Gastrocnemius medialis (tissue), 4 donors: ENCODE measurements around the gene POLA2. TPM values are rescaled to one million over a fixed set of nuclear protein-coding genes. Genes with fewer than 3 reads are reported as not detected.
"Not testable (repeated sequence)": the region's sequence is repeated elsewhere in the genome, so short reads cannot be mapped to it uniquely, and the experiment has no call there.

Source experiments
- ATAC-seq, 2 donors: fragments of 150-250 bp; one replicate each; pipeline ENCODE4 v1.9.1; 2016
- DNase-seq, 2 donors: peaks; one replicate each; pipeline ENCODE4 v3.0.0-alpha.2; 2019
- H3K27ac ChIP-seq, 4 donors: fragments of 200-600 bp; sonication (generic); 1 replicate in 1 of 4; 2 replicates in 3 of 4; pipeline ENCODE4 v1.5.1; 2016 to 2018; ENCODE audit warnings: mild to moderate bottlenecking in 2 of 4, moderate library complexity in 1 of 4
- H3K27me3 ChIP-seq, 3 donors: fragments of 200-600 bp; sonication (generic) in 2 of 3; 1 replicate in 1 of 3; 2 replicates in 2 of 3; pipeline versions ENCODE4 v1.5.1 to v1.6.0; 2016 to 2019; ENCODE audit warnings: mild to moderate bottlenecking in 1 of 3, moderate library complexity in 1 of 3
- H3K36me3 ChIP-seq, 2 donors: fragments of 200-600 bp; sonication (generic) in 1 of 2; one replicate each; pipeline ENCODE4 v1.5.1; 2017 to 2018
- H3K4me1 ChIP-seq, 2 donors: fragments of 200-600 bp; sonication (generic) in 1 of 2; one replicate each; pipeline ENCODE4 v1.5.1; 2016 to 2017; ENCODE audit warnings: mild to moderate bottlenecking in 2 of 2
- H3K4me3 ChIP-seq, 4 donors: fragments of 200-600 bp; sonication (generic) in 3 of 4; 1 replicate in 1 of 4; 2 replicates in 3 of 4; pipeline ENCODE4 v1.5.1; 2016 to 2019; ENCODE audit warnings: mild to moderate bottlenecking in 2 of 4
- H3K9me3 ChIP-seq, 3 donors: fragments of 200-600 bp; sonication (generic) in 2 of 3; 1 replicate in 1 of 3; 2 replicates in 2 of 3; pipeline ENCODE4 v1.5.1; 2016 to 2019
- POLR2A ChIP-seq, 2 donors: fragments of 450-650 bp; IDR thresholded peaks; one replicate each; pipeline ENCODE4 v1.6.1; 2017; ENCODE audit warnings: antibody characterized with exemption in 2 of 2, mild to moderate bottlenecking in 2 of 2, moderate library complexity in 2 of 2
- in situ Hi-C, 4 donors: fragments of 200-750 bp; cut with MboI; loops; one replicate each; pipeline versions ENCODE4 v1.15.0 to v1.8.0; 2017; ENCODE audit warnings: low sequenced_read_pairs in 4 of 4
- intact Hi-C: fragments of 100-400 bp; cut with DNase I; formaldehyde crosslinking; loops from one replicate; pipeline ENCODE4 v1.15.1; 2023; ENCODE audit warnings: low total_unique reads
- total RNA-seq, 4 donors: library from RNA; depleted of rRNA; stranded (reverse); fragments of >200 nt; gene quantifications; one replicate each; pipeline versions ENCODE4 v1.1.0 to v1.2.3, GENCODE V29; 2016
- TF ChIP-seq, protein P1 (sequence below), 5 experiments: fragments of 450-650 bp in 3 of 5; fragments of 200-600 bp in 2 of 5; sonication (generic) in 2 of 5; IDR thresholded peaks in 4 of 5; conservative IDR thresholded peaks in 1 of 5; 1 replicate in 4 of 5; 2 replicates in 1 of 5; pipeline ENCODE4 v1.5.1; 2016 to 2019; ENCODE audit warnings: antibody characterized with exemption in 5 of 5, mild to moderate bottlenecking in 3 of 5, moderate library complexity in 3 of 5

The POLA2 gene
- total RNA-seq, 4 donors from 2014 or later, result 2.9 to 9.2 (median 6.9) TPM

DNA sequence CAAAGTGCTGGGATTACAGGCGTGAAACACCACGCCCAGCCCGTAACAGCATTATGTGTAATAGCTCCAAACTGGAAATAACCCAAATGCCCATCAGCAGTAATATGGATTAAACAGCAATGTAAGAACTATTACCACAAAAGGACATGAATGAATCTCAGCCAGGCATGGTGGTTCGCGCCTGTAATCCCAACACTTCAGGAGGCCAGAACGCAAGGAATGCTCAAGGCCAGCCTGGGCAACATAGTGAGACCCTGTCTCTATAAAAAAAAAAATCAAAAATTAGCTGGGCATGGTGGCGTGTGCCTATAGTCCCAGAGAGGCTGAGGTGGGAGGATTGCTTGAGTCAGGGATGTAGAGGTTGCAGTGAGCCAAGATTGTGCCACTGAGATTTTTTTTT, 68.8 kb downstream of the POLA2 start:
- ATAC-seq (no peak), DNase-seq (no peak)
- no peak overlapping the region for H3K27ac ChIP-seq
- H3K4me3 ChIP-seq, result no peak overlapping the region
- in situ Hi-C loops (no loop called here), intact Hi-C loops (loop anchor here (1.0 to 5.0 kb wide), 2 partner anchors 55 to 68 kb away; partner anchors contain the start of gene POLA2)
- no peaks in the 10 kb centered on the region for H3K27me3 ChIP-seq
- H3K4me1 ChIP-seq, result peaks cover 12 to 16% of the 10 kb centered on the region in 2 donors
- H3K9me3 ChIP-seq, result no peaks in the 10 kb centered on the region
- H3K36me3 ChIP-seq, result no peaks in the 10 kb centered on the region
- TF ChIP-seq POLR2A (IDR thresholded peaks at IDR 0.05), result no peak
- TF ChIP-seq, protein P1, sequence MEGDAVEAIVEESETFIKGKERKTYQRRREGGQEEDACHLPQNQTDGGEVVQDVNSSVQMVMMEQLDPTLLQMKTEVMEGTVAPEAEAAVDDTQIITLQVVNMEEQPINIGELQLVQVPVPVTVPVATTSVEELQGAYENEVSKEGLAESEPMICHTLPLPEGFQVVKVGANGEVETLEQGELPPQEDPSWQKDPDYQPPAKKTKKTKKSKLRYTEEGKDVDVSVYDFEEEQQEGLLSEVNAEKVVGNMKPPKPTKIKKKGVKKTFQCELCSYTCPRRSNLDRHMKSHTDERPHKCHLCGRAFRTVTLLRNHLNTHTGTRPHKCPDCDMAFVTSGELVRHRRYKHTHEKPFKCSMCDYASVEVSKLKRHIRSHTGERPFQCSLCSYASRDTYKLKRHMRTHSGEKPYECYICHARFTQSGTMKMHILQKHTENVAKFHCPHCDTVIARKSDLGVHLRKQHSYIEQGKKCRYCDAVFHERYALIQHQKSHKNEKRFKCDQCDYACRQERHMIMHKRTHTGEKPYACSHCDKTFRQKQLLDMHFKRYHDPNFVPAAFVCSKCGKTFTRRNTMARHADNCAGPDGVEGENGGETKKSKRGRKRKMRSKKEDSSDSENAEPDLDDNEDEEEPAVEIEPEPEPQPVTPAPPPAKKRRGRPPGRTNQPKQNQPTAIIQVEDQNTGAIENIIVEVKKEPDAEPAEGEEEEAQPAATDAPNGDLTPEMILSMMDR (IDR thresholded peaks at IDR 0.05 in 4 of 5, conservative IDR thresholded peaks at IDR 0.05 in 1 of 5), result no peak

DNA sequence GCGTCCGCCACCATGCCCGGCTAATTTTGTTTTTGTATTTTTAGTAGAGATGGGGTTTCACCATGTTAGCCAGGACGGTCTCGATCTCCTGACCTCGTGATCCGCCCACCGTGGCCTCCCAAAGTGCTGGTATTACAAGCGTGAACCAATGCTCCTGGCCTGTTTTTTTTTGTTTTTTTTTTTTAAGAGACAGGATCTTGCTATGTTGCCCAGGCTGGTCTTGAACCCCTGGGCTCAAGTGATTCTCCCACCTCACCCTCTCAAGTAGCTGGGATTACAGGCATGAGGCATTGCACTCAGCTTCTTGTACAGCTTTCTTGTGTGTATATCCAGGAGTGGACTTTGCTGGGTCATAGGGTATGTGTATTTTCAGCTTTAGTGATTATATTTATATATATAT, 70.8 kb downstream of the POLA2 start:
- H3K36me3 ChIP-seq, H3K4me3 ChIP-seq, H3K27me3 ChIP-seq, H3K27ac ChIP-seq, DNase-seq, ATAC-seq, H3K9me3 ChIP-seq, in situ Hi-C loops: not testable (repeated sequence)
- intact Hi-C loops, result loop anchor here (5.0 kb wide), 1 partner anchor 70 kb away; the partner anchor contains the start of gene POLA2
- H3K4me1 ChIP-seq, result peaks cover 18 to 19% of the 10 kb centered on the region in 2 donors

DNA sequence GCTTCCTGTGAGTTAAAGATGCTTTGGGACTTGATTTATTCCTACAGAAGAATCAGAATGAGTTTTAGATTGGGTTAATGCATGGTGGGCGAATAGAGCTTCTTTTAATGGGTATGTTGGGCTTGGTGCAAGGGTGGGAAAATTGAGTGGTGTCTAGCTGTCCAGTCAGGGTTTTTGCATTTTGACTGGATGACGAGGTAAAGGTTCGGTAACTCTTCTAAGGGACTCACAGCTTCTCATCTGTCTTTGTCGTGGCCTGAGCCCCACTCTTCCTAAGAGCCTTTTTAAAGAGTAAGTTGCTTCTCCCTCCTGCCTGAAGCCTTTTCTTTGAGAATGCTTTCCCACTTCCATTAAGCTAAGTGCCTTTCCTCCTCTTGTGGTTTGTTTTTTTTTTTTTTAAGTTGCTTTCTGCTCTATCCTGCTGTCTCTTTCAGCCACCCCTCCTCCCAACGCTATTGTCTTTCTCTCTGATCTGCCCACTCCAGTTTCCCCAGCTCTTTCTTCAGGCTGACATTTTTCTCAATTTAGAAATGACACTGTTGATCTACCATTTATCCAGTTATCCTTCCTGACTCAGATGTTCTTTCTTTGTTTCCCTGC, 73.0 kb downstream of the POLA2 start:
- intact Hi-C loops, result loop anchor here (5.0 kb wide), 1 partner anchor 72 kb away; the partner anchor contains the start of gene POLA2

DNA sequence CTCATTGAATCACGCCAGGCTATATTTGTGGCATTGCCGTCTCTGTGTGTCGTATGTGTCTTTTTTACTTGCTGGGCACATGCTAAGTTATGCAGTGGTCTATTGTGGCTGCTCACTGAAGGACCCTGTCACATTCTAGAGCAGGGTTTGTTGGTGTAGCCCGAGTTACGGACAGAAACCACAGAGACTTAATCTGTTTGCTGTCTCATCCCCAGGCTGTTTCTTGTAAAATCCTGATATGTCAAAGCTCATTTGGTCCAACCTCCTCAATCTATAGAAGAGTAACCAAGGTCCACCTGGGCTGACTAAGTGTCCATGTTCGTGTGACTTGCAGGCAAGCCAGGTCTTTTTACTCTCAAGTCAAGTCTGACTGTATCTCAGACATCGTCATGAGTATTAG, 76.9 kb downstream of the POLA2 start:
- intact Hi-C loops, result no loop called here
- ATAC-seq (no peak), DNase-seq (no peak)
- H3K27me3 ChIP-seq, result no peaks in the 10 kb centered on the region
- H3K9me3 ChIP-seq, result no peaks in the 10 kb centered on the region
- H3K27ac ChIP-seq, result no peak overlapping the region
- no peak overlapping the region for H3K4me3 ChIP-seq
- in situ Hi-C loops, result no loop called here
- H3K36me3 ChIP-seq, result peaks cover 7 to 47% of the 10 kb centered on the region in 2 donors
- TF ChIP-seq, protein P1 (IDR thresholded peaks at IDR 0.05 in 4 of 5, conservative IDR thresholded peaks at IDR 0.05 in 1 of 5), result no peak
- no peak for TF ChIP-seq POLR2A (IDR thresholded peaks at IDR 0.05)
- H3K4me1 ChIP-seq, result peaks cover 23 to 29% of the 10 kb centered on the region in 2 donors

More for the DNA sequence above, 73.0 kb downstream of the POLA2 start:
- Histone ChIP-seq H3K27me3 (no peaks in the 10 kb centered on the region), H3K9me3 (no peaks in the 10 kb centered on the region), H3K4me1 (peaks cover 23 to 30% of the 10 kb centered on the region in 2 donors), H3K36me3 (peaks cover 0 to 8% of the 10 kb centered on the region in 2 donors), H3K4me3 (peak overlapping the region; percentile 85 to 99 (median 92)), H3K27ac (peak overlapping the region; percentile 91 to 95 (median 93))
- TF ChIP-seq, protein P1 (IDR thresholded peaks at IDR 0.05 in 4 of 5, conservative IDR thresholded peaks at IDR 0.05 in 1 of 5), result no peak
- TF ChIP-seq POLR2A (IDR thresholded peaks at IDR 0.05), result no peak
- ATAC-seq (no peak), DNase-seq (no peak)
- in situ Hi-C loops, result no loop called here

- H3K36me3 ChIP-seq, result peaks cover 7 to 61% of the 10 kb centered on the region in 2 donors
- in situ Hi-C loops, result no loop called here
- intact Hi-C loops, result no loop called here
- H3K4me1 ChIP-seq, result peaks cover 14 to 21% of the 10 kb centered on the region in 2 donors
- H3K9me3 ChIP-seq, result no peaks in the 10 kb centered on the region
- no peak overlapping the region for H3K27ac ChIP-seq
- TF ChIP-seq, protein P1 (IDR thresholded peaks at IDR 0.05 in 4 of 5, conservative IDR thresholded peaks at IDR 0.05 in 1 of 5), result no peak
- no peak for TF ChIP-seq POLR2A (IDR thresholded peaks at IDR 0.05)
- DNase-seq (no peak), ATAC-seq (no peak)
- H3K4me3 ChIP-seq, result no peak overlapping the region
- no peaks in the 10 kb centered on the region for H3K27me3 ChIP-seq
These were observed 78.5 kb downstream of the POLA2 start for GRCh38 chr11:65340226-65340625.
